HepG2 (cell line): ENCODE measurements around the gene RAC2. TPM values are rescaled to one million over a fixed set of nuclear protein-coding genes. Genes with fewer than 3 reads are reported as not detected.

Experiments used
- DPF2 ChIP-seq: sonication (generic); formaldehyde crosslinking; IDR thresholded peaks from 2 replicates; pipeline ENCODE4 v1.4.0; 2020; ENCODE audit warnings: mild to moderate bottlenecking, low read depth, missing genetic modification reagents, borderline replicate concordance
- HDAC2 ChIP-seq: sonication (generic); formaldehyde crosslinking; IDR thresholded peaks from 2 replicates; pipeline ENCODE4 v1.4.0; 2020; ENCODE audit warnings: missing genetic modification reagents
- HIVEP1 ChIP-seq: sonication (generic); formaldehyde crosslinking; IDR thresholded peaks from 2 replicates; pipeline ENCODE4 v1.4.0; 2020; ENCODE audit warnings: mild to moderate bottlenecking, missing genetic modification reagents
- PPARG ChIP-seq: conservative IDR thresholded peaks from 2 replicates; pipeline ENCODE4 v1.6.1; 2016; ENCODE audit warnings: missing biosample characterization, missing genetic modification reagents
- RBFOX2 ChIP-seq: fragments of 200-400 bp; formaldehyde crosslinking; IDR thresholded peaks from 2 replicates; pipeline ENCODE4 v1.6.1; 2017; ENCODE audit warnings: low read depth, mild to moderate bottlenecking, low read length
- RFX1 ChIP-seq: fragments of 450-650 bp; IDR thresholded peaks from 2 replicates; pipeline ENCODE4 v1.6.1; 2017
- SAP130 ChIP-seq: IDR thresholded peaks from 2 replicates; pipeline ENCODE4 v1.6.1; 2016; ENCODE audit warnings: low read depth
- SOX6 ChIP-seq, 2 experiments: fragments of 450-650 bp in 1 of 2; sonication (generic) in 1 of 2; formaldehyde crosslinking in 1 of 2; IDR thresholded peaks; 2 replicates each; pipeline versions ENCODE4 v1.4.0 to v1.6.1; 2017 to 2020; ENCODE audit warnings: antibody characterized with exemption in 1 of 2, mild to moderate bottlenecking in 1 of 2, missing genetic modification reagents in 1 of 2
- SP4 ChIP-seq: sonication (generic); formaldehyde crosslinking; IDR thresholded peaks from 2 replicates; pipeline ENCODE4 v1.8.1; 2023; ENCODE audit warnings: mild to moderate bottlenecking, missing genetic modification reagents
- SRSF1 ChIP-seq: fragments of 200-400 bp; formaldehyde crosslinking; optimal IDR thresholded peaks from 2 replicates; pipeline ENCODE3; 2017; ENCODE audit warnings: mild to moderate bottlenecking, low read depth, low read length, moderate library complexity
- TIGD3 ChIP-seq: sonication (generic); formaldehyde crosslinking; IDR thresholded peaks from 2 replicates; pipeline ENCODE4 v1.5.1; 2020; ENCODE audit warnings: mild to moderate bottlenecking, missing genetic modification reagents, borderline replicate concordance
- ZIK1 ChIP-seq: sonication (generic); formaldehyde crosslinking; IDR thresholded peaks from 2 replicates; pipeline ENCODE4 v1.5.0; 2020; ENCODE audit warnings: mild to moderate bottlenecking, low read depth, missing genetic modification reagents, borderline replicate concordance
- ZNF343 ChIP-seq: sonication (generic); formaldehyde crosslinking; IDR thresholded peaks from 2 replicates; pipeline ENCODE4 v1.4.0; 2020; ENCODE audit warnings: mild to moderate bottlenecking, missing genetic modification reagents
- ZNF556 ChIP-seq: sonication (generic); formaldehyde crosslinking; IDR thresholded peaks from 2 replicates; pipeline ENCODE4 v1.4.0; 2020; ENCODE audit warnings: mild to moderate bottlenecking, missing genetic modification reagents, borderline replicate concordance
- ZNF570 ChIP-seq: sonication (generic); formaldehyde crosslinking; IDR thresholded peaks from 2 replicates; pipeline ENCODE4 v1.4.0; 2020; ENCODE audit warnings: mild to moderate bottlenecking, missing genetic modification reagents, borderline replicate concordance
- ZNF788 ChIP-seq: sonication (generic); formaldehyde crosslinking; IDR thresholded peaks from 2 replicates; pipeline ENCODE4 v1.5.0; 2020; ENCODE audit warnings: mild to moderate bottlenecking, missing genetic modification reagents, borderline replicate concordance
- polyA plus RNA-seq, 8 experiments: library from polyadenylated mRNA; depleted of rRNA in 3 of 8; stranded (reverse) in 7 of 8; unstranded in 1 of 8; fragments of >200 nt; fragmentation: Illumina TruSeq in 4 of 8; extraction: Trizol in 4 of 8; gene quantifications; 2 replicates each; pipeline versions ENCODE4 v1.2.1 to v1.2.3, GENCODE V29; 2011 to 2016; ENCODE audit warnings: low read depth in 4 of 8, missing spikeins in 1 of 8, mixed read lengths in 1 of 8; ENCODE audit not compliant: insufficient read depth in 1 of 8
- total RNA-seq, 5 experiments: library from RNA; depleted of rRNA; stranded (reverse); fragments of >200 nt; fragmentation: Illumina TruSeq; extraction: Trizol; gene quantifications; 2 replicates each; pipeline ENCODE4 v1.2.3, GENCODE V29; 2016; ENCODE audit warnings: low read depth in 1 of 5
- TF ChIP-seq, protein P1 (sequence below): sonication (generic); formaldehyde crosslinking; conservative IDR thresholded peaks from 2 replicates; pipeline ENCODE4 v1.4.0; 2020; ENCODE audit warnings: mild to moderate bottlenecking, missing genetic modification reagents, moderate library complexity
- TF ChIP-seq, protein P2 (sequence below): IDR thresholded peaks from 2 replicates; pipeline ENCODE4 v1.6.1; 2016; ENCODE audit warnings: missing compliant biosample characterization, missing genetic modification reagents, borderline replicate concordance
- TF ChIP-seq, protein P3 (sequence below): sonication (generic); formaldehyde crosslinking; IDR thresholded peaks from 2 replicates; pipeline ENCODE4 v1.8.0; 2022; ENCODE audit warnings: missing genetic modification reagents, mild to moderate bottlenecking, moderate library complexity, borderline replicate concordance

The RAC2 gene
- total and polyA plus RNA-seq, 2 of the 13 experiments (the other 11 are each of a cell fraction or from before 2014, with no cell fraction given): 0.73 TPM; not detected in 1

DNA sequence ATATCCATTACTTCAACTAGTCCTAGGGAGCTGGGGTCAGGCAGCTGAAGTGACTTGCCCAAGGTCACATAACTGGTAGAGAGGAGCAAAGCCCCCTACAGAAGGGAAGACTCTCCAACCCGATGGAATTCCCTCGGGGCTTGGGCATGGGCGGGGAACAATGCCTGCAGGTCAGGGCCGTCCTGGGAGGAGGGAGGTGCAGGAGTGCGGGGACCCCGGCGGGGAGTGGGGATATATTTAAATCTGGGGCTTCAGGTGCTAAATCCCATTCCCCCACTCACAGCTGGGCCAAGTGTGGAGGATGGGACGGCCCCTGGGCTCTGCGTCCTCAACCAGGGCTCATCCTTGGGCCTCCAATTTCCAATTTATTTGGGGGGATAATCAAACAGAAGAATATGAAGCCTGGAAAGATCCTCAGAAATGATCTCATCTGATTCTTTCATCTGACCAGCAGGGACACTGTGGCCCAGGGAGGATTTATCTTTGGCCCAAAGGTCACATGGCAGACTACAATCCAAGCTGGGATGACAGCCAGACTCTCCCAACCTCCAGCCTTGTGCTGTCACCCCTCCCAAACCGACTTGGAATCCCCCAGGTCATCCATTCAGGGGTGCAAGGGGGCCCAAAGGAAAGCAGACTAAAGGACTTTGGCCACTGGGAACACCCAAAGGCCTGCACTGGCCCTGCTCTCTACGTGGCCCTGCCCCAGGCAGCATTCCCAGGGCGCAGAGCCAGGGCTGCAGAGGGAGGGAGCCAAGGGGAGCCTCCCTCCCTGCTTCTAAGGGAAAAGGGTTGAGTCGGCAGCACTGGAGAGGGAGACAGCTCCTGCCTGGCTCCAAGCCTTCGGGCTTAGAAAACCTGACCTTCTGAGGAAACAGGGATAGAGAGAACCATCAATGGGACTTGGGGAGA lies 47.3 kb downstream of the RAC2 start (continued):
- TF ChIP-seq DPF2 (peak; percentile 45; the same call in 1 of the 2 replicates), ZIK1 (CRISPR knock-in tag) (0 out of 2 replicates have a peak, but pooled peaks have one; percentile 61), ZNF556 (peak; percentile 53; the same call in 1 of the 2 replicates), RBFOX2 (no peak), PPARG (CRISPR knock-in tag) (peak; percentile 54; the same call in 1 of the 2 replicates), SAP130 (CRISPR knock-in tag) (peak; percentile 65), HDAC2 (CRISPR knock-in tag) (0 out of 2 replicates have a peak, but pooled peaks have one; percentile 31), TIGD3 (no peak), RFX1 (no peak), ZNF788 (peak; percentile 80; the same call in 1 of the 2 replicates), SOX6 (IDR thresholded peaks at IDR 0.05) (no peak), SOX6 (CRISPR knock-in tag; IDR thresholded peaks at IDR 0.05) (peak; percentile 65), ZNF343 (0 out of 2 replicates have a peak, but pooled peaks have one; percentile 80), SRSF1 (peak; percentile 1), HIVEP1 (peak; percentile 83), ZNF570 (0 out of 2 replicates have a peak, but pooled peaks have one; percentile 73), SP4 (peak; percentile 50; the same call in 1 of the 2 replicates)
- TF ChIP-seq, protein P1, sequence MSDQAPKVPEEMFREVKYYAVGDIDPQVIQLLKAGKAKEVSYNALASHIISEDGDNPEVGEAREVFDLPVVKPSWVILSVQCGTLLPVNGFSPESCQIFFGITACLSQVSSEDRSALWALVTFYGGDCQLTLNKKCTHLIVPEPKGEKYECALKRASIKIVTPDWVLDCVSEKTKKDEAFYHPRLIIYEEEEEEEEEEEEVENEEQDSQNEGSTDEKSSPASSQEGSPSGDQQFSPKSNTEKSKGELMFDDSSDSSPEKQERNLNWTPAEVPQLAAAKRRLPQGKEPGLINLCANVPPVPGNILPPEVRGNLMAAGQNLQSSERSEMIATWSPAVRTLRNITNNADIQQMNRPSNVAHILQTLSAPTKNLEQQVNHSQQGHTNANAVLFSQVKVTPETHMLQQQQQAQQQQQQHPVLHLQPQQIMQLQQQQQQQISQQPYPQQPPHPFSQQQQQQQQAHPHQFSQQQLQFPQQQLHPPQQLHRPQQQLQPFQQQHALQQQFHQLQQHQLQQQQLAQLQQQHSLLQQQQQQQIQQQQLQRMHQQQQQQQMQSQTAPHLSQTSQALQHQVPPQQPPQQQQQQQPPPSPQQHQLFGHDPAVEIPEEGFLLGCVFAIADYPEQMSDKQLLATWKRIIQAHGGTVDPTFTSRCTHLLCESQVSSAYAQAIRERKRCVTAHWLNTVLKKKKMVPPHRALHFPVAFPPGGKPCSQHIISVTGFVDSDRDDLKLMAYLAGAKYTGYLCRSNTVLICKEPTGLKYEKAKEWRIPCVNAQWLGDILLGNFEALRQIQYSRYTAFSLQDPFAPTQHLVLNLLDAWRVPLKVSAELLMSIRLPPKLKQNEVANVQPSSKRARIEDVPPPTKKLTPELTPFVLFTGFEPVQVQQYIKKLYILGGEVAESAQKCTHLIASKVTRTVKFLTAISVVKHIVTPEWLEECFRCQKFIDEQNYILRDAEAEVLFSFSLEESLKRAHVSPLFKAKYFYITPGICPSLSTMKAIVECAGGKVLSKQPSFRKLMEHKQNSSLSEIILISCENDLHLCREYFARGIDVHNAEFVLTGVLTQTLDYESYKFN: peak; percentile 84
- TF ChIP-seq, protein P2, sequence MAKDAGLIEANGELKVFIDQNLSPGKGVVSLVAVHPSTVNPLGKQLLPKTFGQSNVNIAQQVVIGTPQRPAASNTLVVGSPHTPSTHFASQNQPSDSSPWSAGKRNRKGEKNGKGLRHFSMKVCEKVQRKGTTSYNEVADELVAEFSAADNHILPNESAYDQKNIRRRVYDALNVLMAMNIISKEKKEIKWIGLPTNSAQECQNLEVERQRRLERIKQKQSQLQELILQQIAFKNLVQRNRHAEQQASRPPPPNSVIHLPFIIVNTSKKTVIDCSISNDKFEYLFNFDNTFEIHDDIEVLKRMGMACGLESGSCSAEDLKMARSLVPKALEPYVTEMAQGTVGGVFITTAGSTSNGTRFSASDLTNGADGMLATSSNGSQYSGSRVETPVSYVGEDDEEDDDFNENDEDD: 0 out of 2 replicates have a peak, but pooled peaks have one; percentile 6
- TF ChIP-seq, protein P3, sequence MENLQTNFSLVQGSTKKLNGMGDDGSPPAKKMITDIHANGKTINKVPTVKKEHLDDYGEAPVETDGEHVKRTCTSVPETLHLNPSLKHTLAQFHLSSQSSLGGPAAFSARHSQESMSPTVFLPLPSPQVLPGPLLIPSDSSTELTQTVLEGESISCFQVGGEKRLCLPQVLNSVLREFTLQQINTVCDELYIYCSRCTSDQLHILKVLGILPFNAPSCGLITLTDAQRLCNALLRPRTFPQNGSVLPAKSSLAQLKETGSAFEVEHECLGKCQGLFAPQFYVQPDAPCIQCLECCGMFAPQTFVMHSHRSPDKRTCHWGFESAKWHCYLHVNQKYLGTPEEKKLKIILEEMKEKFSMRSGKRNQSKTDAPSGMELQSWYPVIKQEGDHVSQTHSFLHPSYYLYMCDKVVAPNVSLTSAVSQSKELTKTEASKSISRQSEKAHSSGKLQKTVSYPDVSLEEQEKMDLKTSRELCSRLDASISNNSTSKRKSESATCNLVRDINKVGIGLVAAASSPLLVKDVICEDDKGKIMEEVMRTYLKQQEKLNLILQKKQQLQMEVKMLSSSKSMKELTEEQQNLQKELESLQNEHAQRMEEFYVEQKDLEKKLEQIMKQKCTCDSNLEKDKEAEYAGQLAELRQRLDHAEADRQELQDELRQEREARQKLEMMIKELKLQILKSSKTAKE (CRISPR knock-in tag): 0 out of 2 replicates have a peak, but pooled peaks have one; percentile 39
